Measurements from ENCODE around the gene DBET. TPM values are rescaled to one million over a fixed set of nuclear protein-coding genes. Genes with fewer than 3 reads are reported as not detected.

DBET gene
- polyA plus RNA-seq, 10 donors = 0.06 TPM; not detected in 9

Other genes with a start within 250 kb of the DBET start
- gene FRG1, start 123.6 kb upstream of the DBET start, polyA plus RNA-seq (ENCODE audit: insufficient read length in 10 of 10) = 10 to 100 TPM; 28.3 to 37.4 (median 34.2) TPM
- gene FRG2, start 37.2 kb upstream of the DBET start, polyA plus RNA-seq (ENCODE audit: insufficient read length in 10 of 10) = not detected
- under 1 TPM in 3 of 10 donors, not detected in 7; 0.28 to 0.63 (median 0.45) TPM for gene DUX4, start 109.3 kb downstream of the DBET start, polyA plus RNA-seq (ENCODE audit: insufficient read length in 10 of 10)